ENCODE data around the gene TNRC6C. TPM values are rescaled to one million over a fixed set of nuclear protein-coding genes. Genes with fewer than 3 reads are reported as not detected.

TNRC6C gene
- total RNA-seq, 1 donor from 2014 or later: 25.8 TPM

- DNase-seq (ENCODE audit: low spot score in 2 of 2): peak in 1 of 2 donors; percentile 57
- no peaks in the 10 kb centered on the region for H3K27me3 ChIP-seq
- H3K36me3 ChIP-seq: no peaks in the 10 kb centered on the region
- TF ChIP-seq, protein P1, sequence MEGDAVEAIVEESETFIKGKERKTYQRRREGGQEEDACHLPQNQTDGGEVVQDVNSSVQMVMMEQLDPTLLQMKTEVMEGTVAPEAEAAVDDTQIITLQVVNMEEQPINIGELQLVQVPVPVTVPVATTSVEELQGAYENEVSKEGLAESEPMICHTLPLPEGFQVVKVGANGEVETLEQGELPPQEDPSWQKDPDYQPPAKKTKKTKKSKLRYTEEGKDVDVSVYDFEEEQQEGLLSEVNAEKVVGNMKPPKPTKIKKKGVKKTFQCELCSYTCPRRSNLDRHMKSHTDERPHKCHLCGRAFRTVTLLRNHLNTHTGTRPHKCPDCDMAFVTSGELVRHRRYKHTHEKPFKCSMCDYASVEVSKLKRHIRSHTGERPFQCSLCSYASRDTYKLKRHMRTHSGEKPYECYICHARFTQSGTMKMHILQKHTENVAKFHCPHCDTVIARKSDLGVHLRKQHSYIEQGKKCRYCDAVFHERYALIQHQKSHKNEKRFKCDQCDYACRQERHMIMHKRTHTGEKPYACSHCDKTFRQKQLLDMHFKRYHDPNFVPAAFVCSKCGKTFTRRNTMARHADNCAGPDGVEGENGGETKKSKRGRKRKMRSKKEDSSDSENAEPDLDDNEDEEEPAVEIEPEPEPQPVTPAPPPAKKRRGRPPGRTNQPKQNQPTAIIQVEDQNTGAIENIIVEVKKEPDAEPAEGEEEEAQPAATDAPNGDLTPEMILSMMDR (IDR thresholded peaks at IDR 0.05): no peak
- intact Hi-C loops (cut with DNase I): no loop called here
- no peaks in the 10 kb centered on the region for H3K9me3 ChIP-seq
- no peaks in the 10 kb centered on the region for H3K4me1 ChIP-seq
- no peak overlapping the region for H3K27ac ChIP-seq
- H3K4me3 ChIP-seq: no peak overlapping the region
Observed at GRCh38 chr17:77944390-77945222, 13.9 kb upstream of the TNRC6C start.

GRCh38 chr17:77946900-77947645, 11.4 kb upstream of the TNRC6C start:
- intact Hi-C loops (cut with DNase I): no loop called here
- Histone ChIP-seq H3K27me3 (no peaks in the 10 kb centered on the region), H3K4me3 (no peak overlapping the region), H3K27ac (no peak overlapping the region), H3K36me3 (no peaks in the 10 kb centered on the region), H3K9me3 (no peaks in the 10 kb centered on the region), H3K4me1 (no peaks in the 10 kb centered on the region)
- DNase-seq (ENCODE audit: low spot score in 2 of 2): no peak
- TF ChIP-seq, protein P1 (IDR thresholded peaks at IDR 0.05): no peak

GRCh38 chr17:77948690-77949114, 9.8 kb upstream of the TNRC6C start:
- Histone ChIP-seq H3K4me1 (no peaks in the 10 kb centered on the region), H3K27ac (no peak overlapping the region), H3K4me3 (no peak overlapping the region), H3K9me3 (no peaks in the 10 kb centered on the region), H3K36me3 (no peaks in the 10 kb centered on the region), H3K27me3 (no peaks in the 10 kb centered on the region)
- DNase-seq (ENCODE audit: low spot score in 2 of 2): peak in 1 of 2 donors; percentile 62
- intact Hi-C loops (cut with DNase I): no loop called here
- TF ChIP-seq, protein P1 (IDR thresholded peaks at IDR 0.05): no peak

DNA sequence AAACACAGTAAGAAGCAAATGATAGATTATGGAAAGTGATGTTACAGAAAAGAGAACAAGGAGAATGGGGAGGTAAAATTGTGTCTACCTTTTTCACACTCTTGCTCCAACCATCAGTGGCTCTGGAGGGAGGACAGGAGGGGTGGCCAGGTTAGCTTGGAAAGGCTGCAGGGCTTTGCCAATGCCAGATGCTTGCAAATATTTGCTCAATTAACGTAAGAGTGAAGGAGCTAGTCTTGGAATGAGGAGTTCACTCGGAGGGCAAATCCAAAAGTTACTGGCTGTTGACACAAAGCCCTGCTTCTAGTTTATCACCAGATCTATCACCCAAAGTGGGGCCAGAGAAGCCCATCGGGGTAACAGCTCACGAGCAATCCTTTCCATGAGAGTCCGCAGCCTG, 7.4 kb upstream of the TNRC6C start:
- intact Hi-C loops (cut with DNase I): loop anchor here (10.0 kb wide), 1 partner anchor 626 kb away; no protein-coding TSS in a partner anchor
- TF ChIP-seq, protein P1 (IDR thresholded peaks at IDR 0.05): no peak

GRCh38 chr17:77952368-77952767, 6.1 kb upstream of the TNRC6C start:
- no peak for DNase-seq (ENCODE audit: low spot score in 2 of 2)
- H3K27ac ChIP-seq: no peak overlapping the region
- peaks cover 0 to under 1% of the 10 kb centered on the region in 2 donors for H3K4me1 ChIP-seq
- no peak overlapping the region for H3K4me3 ChIP-seq
- TF ChIP-seq, protein P1 (IDR thresholded peaks at IDR 0.05): no peak
- H3K9me3 ChIP-seq: no peaks in the 10 kb centered on the region
- H3K27me3 ChIP-seq: no peaks in the 10 kb centered on the region
- intact Hi-C loops (cut with DNase I): loop anchor here (10.0 kb wide), 1 partner anchor 628 kb away; no protein-coding TSS in a partner anchor
- no peaks in the 10 kb centered on the region for H3K36me3 ChIP-seq

More for the DNA sequence above, 7.4 kb upstream of the TNRC6C start:
- H3K27me3 ChIP-seq: no peaks in the 10 kb centered on the region
- no peaks in the 10 kb centered on the region for H3K9me3 ChIP-seq
- no peaks in the 10 kb centered on the region for H3K4me1 ChIP-seq
- H3K36me3 ChIP-seq: no peaks in the 10 kb centered on the region
- no peak for DNase-seq (ENCODE audit: low spot score in 2 of 2)
- no peak overlapping the region for H3K27ac ChIP-seq
- H3K4me3 ChIP-seq: no peak overlapping the region
